Measurements from ENCODE around the gene SDK2.

GRCh38 chr17:73378974-73379470, 265.2 kb downstream of the SDK2 start:
- no peak for TF ChIP-seq CTCF (IDR thresholded peaks at IDR 0.05)
- TF ChIP-seq POLR2A (IDR thresholded peaks at IDR 0.05), result no peak

Measured in Peyer's patch (tissue), 4 donors.